Keratinocyte (primary cell): ENCODE data around the gene MRPL24.

Experiments used
- EZH2 ChIP-seq: IDR thresholded peaks from one replicate; pipeline ENCODE4 v1.6.1; 2012; ENCODE audit warnings: inconsistent platforms, mild to moderate bottlenecking, low read length, moderate library complexity
- TF ChIP-seq, protein P1 (sequence below), 3 experiments: IDR thresholded peaks in 1 of 3; conservative IDR thresholded peaks in 1 of 3; optimal IDR thresholded peaks in 1 of 3; 2 replicates in 2 of 3; 3 replicates in 1 of 3; pipeline versions ENCODE3 to v1.5.1; 2011; ENCODE audit warnings: low read length in 3 of 3, mild to moderate bottlenecking in 3 of 3, moderate library complexity in 2 of 3, control low read depth in 1 of 3, inconsistent platforms in 1 of 3; ENCODE audit not compliant: insufficient read depth in 2 of 3; ENCODE audit errors: extremely low read depth in 1 of 3

DNA sequence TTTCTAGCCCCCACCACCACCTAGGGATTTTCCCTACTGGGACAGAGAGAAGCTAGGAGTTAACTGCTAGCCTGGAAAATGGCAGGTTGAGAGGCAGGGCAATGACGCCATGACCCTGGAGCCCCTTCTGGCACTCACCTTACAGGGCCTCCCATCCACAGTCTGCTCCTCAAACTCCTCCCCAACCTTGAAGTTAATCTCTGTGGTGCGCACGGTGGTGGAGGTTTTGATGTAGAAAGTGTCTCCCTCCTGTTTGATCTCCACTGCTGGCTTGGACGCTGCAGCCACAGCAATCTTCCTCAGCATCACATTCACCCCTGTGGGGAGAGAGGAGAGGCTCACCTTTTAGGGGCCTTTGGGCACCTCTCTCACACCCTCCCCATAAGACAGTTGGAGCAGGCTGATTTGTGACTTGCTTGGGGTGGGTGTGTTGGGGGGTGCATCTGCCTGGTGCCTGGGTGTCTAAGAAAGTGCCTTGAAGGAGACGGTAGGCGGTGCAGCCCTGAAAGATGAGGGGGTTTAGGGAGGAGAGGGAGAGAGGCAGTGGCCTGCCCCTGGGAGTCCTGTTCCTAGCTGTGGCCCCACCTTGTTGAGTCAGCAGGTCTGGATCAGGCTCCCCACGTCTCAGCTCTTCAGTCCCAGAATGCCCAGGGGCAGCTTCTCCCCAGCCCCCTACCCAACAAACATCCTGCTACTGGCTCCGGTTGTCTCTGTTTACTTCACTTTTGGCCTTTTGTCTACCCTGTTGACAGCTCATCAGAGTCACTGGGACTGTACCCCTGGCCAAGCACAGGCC, 40.0 kb downstream of the MRPL24 start:
- TF ChIP-seq, protein P1, sequence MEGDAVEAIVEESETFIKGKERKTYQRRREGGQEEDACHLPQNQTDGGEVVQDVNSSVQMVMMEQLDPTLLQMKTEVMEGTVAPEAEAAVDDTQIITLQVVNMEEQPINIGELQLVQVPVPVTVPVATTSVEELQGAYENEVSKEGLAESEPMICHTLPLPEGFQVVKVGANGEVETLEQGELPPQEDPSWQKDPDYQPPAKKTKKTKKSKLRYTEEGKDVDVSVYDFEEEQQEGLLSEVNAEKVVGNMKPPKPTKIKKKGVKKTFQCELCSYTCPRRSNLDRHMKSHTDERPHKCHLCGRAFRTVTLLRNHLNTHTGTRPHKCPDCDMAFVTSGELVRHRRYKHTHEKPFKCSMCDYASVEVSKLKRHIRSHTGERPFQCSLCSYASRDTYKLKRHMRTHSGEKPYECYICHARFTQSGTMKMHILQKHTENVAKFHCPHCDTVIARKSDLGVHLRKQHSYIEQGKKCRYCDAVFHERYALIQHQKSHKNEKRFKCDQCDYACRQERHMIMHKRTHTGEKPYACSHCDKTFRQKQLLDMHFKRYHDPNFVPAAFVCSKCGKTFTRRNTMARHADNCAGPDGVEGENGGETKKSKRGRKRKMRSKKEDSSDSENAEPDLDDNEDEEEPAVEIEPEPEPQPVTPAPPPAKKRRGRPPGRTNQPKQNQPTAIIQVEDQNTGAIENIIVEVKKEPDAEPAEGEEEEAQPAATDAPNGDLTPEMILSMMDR (optimal IDR thresholded peaks at IDR 0.05 in 1 of 3, IDR thresholded peaks at IDR 0.05 in 1 of 3, conservative IDR thresholded peaks at IDR 0.05 in 1 of 3; ENCODE audit: extremely low read depth in 1 of 3, insufficient read depth in 2 of 3, low read length in 3 of 3), result no peak
- no peak for TF ChIP-seq EZH2
